TTC549 (cell line): ENCODE measurements around the gene MAGI1.
"Not testable (repeated sequence)": the region's sequence is repeated elsewhere in the genome, so short reads cannot be mapped to it uniquely, and the experiment has no call there.

Experiments used
- FAIRE-seq: peaks from 2 replicates; lab custom pipeline; 2012; peaks lifted over from hg19 to GRCh38; lab: Jason Lieb, UNC

The MAGI1 gene

DNA sequence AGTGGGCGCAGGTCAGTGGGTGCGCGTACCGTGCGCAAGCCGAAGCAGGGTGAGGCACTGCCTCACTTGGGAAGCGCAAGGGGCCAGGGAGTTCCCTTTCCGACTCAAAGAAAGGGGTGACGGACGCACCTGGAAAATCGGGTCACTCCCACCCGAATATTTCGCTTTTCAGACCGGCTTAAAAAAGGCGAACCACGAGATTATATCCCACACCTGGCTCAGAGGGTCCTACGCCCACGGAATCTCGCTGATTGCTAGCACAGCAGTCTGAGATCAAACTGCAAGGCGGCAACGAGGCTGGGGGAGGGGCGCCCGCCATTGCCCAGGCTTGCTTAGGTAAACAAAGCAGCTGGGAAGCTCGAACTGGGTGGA lies 529.3 kb downstream of the MAGI1 start:
- FAIRE-seq: not testable (repeated sequence)

DNA sequence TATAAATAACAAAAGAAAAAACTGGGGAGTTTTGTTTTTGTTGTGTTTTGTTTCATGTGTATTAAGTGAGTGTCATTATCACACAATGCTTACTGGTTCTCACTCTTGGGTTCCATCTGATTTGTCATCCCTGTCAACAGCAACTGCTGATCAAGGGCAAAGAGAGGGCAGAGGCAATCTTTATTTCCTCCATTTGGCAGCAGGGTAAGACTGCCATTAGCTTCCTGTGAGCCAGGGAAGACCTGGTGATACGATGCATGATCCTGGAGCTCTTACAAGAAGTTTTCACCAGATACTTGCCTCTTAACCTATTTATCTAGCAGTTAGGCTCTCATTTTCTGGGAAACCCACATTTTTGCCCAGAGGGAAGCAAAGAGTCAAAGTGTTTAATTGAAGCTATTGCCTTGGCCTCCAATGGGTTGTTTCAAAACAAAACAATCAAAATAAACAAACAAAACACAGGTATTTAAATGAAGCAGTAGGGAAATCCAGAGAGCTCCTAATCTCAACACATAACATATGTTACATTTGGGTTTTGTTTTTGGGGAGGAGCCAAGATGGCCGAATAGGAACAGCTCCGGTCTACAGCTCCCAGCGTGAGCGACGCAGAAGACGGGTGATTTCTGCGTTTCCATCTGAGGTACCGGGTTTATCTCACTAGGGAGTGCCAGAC lies 529.8 kb downstream of the MAGI1 start:
- FAIRE-seq: no peak

DNA sequence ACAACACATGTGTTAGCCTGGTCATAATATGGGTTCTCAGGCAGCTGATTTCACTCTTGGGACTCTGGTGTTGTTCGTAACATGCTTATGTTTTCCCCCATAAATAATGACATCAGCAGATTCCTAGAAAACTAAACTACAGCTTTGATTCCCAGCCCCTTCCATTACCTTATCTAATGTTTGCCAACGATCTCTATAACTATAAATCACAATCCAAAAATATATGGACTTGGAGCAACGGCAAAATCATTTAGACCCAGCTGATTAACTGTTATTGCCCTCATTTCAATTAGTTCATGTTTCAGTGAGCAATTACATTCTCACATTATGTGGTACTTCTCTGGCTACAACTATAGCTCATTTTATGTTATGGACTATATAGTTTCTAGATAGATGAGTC lies 531.3 kb downstream of the MAGI1 start:
- FAIRE-seq: no peak

DNA sequence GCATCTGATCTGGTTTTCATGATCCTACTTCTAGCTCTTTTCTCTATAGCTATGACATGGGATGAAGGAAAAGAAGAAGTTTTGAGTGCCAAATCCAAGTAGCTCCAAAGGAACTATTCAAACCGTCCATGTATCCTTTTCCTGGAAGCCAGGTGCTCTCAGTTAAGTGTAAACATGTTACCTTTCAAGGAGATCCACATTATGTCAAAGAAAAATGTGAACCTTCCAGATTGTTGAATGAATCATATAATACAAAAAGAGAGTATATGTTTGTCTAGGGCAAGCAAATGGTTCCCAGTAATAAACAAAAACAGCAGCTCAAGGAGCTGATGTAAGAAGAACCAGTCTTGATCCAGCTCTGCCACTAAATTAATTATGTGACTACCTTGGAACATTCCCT lies 534.9 kb downstream of the MAGI1 start:
- no peak for FAIRE-seq

GRCh38 chr3:65502526-65502925 lies 536.2 kb downstream of the MAGI1 start:
- FAIRE-seq: no peak

- no peak for FAIRE-seq
Observed at GRCh38 chr3:65500398-65501306, 538.1 kb downstream of the MAGI1 start.

GRCh38 chr3:65497846-65498245 lies 540.9 kb downstream of the MAGI1 start:
- FAIRE-seq: no peak

DNA sequence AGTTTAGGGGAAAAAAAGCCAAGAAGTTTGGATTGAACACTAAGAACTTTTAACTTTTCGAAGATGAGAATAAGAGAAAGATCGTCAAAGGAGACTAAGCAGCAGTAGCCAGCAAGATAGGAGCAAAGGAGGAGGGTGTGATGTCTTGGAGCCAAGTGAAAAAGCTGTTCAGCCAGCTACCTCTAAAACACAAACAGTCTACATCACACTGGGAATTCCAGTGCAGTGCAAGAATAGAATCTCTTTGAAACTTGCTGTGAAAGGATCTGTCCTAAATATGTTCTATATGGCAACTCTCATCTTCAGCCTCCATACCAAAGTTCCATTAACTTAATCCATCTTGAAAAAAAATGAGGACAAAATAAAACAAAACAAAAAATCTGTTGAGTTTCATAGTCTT lies 541.5 kb downstream of the MAGI1 start:
- FAIRE-seq: no peak

DNA sequence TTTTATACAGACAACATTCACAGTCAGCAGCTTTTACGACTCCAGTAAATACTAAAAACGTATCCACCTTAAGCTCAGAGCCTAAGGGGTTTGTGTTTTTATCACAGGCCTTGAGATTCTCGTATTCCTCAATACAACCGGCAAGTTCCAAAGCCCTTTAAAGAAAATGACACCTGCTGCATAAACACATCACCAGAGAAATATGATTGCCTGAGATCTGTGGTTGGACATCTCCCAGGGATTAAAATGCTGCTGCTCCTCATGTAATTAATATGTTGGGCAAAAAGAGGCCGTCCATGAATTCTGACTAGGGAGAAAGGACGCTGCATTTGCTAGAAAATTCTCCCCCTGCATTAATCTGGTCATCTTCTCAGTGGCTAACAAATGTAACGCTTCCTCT lies 544.8 kb downstream of the MAGI1 start:
- FAIRE-seq: no peak

- no peak for FAIRE-seq
Observed at GRCh38 chr3:65493371-65493882, 545.3 kb downstream of the MAGI1 start.

- no peak for FAIRE-seq
Observed at GRCh38 chr3:65492249-65492648, 546.5 kb downstream of the MAGI1 start.

DNA sequence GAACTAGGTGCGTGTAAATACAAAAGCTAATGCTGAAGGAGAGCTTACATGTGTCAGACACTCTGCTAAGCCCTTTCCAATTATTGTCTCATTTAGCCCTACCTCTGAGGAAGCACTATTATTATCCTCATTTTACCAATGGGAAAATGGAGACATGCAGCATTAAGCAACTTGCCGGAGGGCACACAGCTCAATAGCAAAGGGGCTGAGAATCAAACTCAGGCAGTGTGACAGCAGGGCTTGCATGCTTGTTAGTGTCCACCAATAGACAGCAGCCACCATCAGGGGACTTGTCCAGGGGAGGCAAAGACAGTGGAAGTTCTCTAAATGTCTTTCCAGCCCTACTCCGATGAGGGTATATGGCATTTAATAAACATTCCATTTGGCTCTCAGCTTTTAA lies 548.6 kb downstream of the MAGI1 start:
- FAIRE-seq: no peak

DNA sequence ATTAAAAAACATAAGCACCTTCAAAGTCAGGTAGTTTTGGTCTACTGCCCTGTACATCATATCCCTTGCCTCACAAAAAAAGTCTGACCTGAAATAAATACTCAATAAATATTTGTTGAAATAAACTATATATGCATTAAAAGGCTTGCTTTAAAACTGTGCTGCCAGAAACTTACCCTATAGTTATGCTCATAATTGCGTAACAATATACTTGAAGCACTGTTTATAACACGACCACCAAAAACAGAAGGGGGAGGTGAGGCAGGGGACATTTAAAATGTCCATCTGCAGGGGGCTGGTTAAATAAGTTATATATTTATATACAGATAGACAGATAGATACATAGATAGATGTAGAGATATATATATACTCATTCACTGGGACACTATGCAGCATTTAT lies 549.5 kb downstream of the MAGI1 start:
- no peak for FAIRE-seq

DNA sequence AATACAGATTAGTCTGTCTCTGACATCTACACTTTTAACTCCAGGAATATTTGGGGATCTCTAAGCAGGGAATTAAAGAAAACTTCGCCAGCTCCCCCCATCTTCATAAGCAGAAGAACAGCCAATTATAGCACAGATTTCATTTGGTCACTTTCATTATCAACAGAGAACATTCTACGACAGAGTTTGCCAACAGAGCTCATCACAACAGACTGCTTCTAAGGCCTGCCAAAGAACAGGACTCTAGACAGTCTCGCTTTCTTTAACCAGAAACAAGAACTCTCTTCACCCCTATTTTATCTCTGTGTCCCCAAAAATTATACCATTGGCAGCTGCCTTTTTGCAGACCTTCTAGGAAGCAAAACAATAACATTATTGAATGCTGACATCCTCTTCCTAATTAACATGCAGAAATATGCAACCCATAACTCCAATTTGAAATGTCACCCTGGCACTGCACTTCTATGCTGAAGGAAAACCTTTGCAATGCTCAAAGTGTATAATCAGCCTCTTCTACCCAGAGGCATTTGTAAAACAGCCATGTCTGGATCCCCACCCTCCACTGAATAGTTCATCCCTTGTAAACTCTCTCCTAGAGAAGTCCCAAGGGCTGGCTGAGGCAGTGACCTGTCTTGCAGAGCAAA lies 552.8 kb downstream of the MAGI1 start:
- no peak for FAIRE-seq

DNA sequence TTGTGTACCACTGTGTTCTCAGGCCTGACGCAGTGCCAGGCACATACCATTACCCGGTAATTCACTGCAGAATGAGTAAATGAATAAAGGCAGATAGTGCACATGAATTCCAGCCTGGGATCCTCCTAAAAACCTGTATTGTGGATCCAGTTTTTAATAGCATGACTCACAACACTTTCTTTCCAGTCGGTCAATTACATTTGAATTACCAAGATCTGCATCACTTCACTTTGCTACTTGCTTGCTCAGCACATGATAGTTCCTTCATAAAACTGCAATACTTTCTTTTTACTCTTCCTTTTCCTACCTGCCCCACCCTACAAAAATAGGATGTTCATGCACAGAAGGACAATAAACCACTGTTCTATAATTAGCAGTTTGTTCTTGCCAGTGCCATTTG lies 553.8 kb downstream of the MAGI1 start:
- no peak for FAIRE-seq

GRCh38 chr3:65483480-65483879 lies 555.2 kb downstream of the MAGI1 start:
- FAIRE-seq: no peak

- FAIRE-seq: no peak
Observed at GRCh38 chr3:65483011-65483410, 555.7 kb downstream of the MAGI1 start.

- FAIRE-seq: no peak
Observed at GRCh38 chr3:65481085-65481484, 557.6 kb downstream of the MAGI1 start.

DNA sequence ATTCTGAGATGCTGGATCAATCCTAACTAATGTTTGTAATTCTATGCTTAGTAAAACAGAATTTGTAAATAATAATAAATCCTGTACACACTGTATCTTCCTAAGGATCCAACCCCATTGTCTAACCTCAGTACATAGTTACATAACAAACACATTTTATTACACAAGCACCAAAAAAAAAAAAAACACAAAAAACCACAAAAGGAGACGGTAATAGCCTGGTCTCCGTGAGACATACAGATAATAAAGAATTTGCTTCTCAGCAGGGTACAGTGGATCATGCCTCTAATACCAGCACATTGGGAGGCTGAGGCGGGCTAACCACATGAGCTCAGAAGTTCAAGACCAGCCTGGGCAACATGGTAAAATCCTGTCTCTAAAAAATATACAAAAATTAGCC lies 558.7 kb downstream of the MAGI1 start:
- no peak for FAIRE-seq

DNA sequence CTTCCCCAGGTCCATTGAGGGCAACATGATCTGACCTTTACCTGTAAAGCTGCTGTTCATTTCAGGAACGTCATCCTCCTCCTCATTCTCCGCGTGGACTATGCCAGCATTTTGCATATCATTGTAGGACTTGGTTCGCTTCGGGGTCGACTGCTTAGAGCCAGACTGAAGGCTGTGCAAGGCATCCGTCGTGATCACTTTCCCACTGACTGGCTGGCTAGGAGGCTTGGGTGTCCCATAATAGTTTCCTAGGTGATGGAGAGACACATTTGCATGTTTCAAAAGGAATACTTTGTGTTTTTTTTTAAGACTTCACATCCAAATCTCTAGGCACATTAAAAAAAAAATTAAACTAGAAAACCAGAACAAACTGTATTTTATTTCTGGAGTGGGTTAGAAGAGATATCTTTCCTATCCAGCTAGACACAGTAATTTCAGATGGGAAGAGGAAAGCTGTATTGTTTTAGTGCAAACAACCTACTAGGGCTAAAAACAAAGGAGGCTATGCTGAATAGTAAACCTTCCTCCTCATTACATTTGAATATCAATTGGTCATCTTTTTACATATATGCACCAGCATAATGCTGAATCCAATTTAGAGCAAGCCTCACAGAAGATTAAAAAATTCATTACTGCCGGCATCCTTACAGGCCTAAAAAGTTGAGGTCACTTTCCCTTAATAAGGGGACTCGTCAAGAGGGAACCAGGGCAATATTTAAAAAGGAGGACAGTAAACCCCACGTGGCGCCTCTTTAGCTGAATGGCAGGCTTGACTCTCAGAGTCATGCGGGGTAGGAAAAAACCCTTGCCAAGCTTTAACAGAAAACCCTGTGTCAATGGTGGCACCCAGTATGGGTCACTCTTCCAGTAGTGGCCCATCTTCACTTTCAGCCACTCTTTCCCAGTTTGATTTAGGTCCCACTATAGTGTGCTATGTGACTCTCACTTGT lies 559.9 kb downstream of the MAGI1 start:
- FAIRE-seq: no peak

DNA sequence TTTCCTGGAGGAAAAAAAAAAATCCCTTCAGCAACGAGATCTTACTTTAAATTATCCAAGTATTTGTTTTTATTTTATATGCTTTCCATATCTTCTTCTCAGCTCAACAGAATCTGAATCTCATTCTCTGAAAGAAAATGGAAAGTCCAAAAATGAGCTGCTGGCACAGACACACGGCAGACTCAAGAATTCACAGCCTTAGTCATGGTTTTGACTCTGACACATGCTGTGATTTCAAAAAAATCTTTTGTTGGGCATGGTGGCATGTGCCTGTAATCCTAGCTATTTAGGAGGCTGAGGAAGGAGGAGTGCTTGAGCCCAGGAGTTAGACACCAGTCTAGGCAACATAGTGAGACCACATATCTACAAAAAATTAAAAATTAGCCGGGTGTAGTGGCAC lies 565.0 kb downstream of the MAGI1 start:
- no peak for FAIRE-seq

DNA sequence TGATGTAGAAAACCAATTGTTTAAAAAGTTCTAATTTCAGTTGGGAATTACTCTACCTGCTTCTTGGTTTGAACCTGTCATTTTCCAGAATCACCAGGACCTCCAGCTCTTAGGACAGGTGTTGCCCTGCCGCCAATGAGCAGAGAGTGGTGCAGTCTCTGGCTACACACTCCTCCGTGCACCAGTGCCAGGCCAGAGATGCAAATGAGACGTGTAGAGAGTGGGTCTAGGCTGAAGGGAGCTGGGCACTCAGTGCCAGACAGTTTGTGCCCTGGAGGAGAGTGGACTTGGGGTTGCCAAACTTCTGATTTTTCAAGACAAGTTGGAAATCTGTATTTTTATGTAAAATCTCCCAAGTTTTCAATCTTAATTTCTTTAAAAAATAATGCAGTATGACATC lies 566.2 kb downstream of the MAGI1 start:
- FAIRE-seq: no peak
